ENCODE measurements around the gene COPG1. TPM values are rescaled to one million over a fixed set of nuclear protein-coding genes. Genes with fewer than 3 reads are reported as not detected.

Gene COPG1
- total and polyA plus RNA-seq, 2 of the 4 experiments (the other 2 are of a cell fraction), result 203 to 446 TPM

GRCh38 chr3:129207479-129207878 is 41.9 kb upstream of the COPG1 start:
- Histone ChIP-seq H3K4me2 (ENCODE audit: low read depth, low read length) (peak overlapping the region; percentile 52), H4K91ac (ENCODE audit: insufficient read depth, low read depth, low read length) (no peak overlapping the region), H3K79me1 (ENCODE audit: low read depth in 1 of 2, low read length in 2 of 2) (no peaks in the 10 kb centered on the region), H4K8ac (ENCODE audit: low read depth in 2 of 2, low read length in 2 of 2) (peak overlapping the region in 1 of 2 experiments; percentile 6; a peak in 1 of 4 replicates), H3K9ac (ENCODE audit: low read depth, low read length) (no peak overlapping the region; the same call in 1 of the 2 replicates), H3K4me1 (ENCODE audit: control insufficient read depth, insufficient read depth, low read length) (peaks cover 8% of the 10 kb centered on the region), H3K56ac (ENCODE audit: extremely low read depth, insufficient read depth, low read length) (no peak overlapping the region), H4K5ac (ENCODE audit: low read depth, low read length) (0 out of 2 replicates have a peak overlapping the region, but pooled peaks have one; percentile 9), H3K27ac (ENCODE audit: insufficient read depth, low read length) (peak overlapping the region; percentile 75; the same call in 1 of the 2 replicates), H3K18ac (ENCODE audit: low read depth, low read length) (peak overlapping the region; percentile 37; the same call in 1 of the 2 replicates), H2AFZ (replicated peaks; ENCODE audit: low read length, poor library complexity) (peak overlapping the region; percentile 81), H2BK20ac (ENCODE audit: low read depth, low read length) (0 out of 2 replicates have a peak overlapping the region, but pooled peaks have one; percentile 52), H3K4me3 (ENCODE audit: insufficient read depth, low read depth, low read length) (no peak overlapping the region), H3K9me1 (ENCODE audit: insufficient read depth, low read length) (peaks cover 7% of the 10 kb centered on the region; the same call in 1 of the 2 replicates), H3K4ac (ENCODE audit: low read depth, low read length) (peak overlapping the region; percentile 45; the same call in 1 of the 2 replicates), H2BK120ac (ENCODE audit: low read depth, low read length) (peak overlapping the region; percentile 59), H2BK5ac (ENCODE audit: low read depth, low read length, poor library complexity, severe bottlenecking) (peak overlapping the region; percentile 57), H2AK5ac (ENCODE audit: low read depth, low read length) (no peak overlapping the region), H2BK15ac (ENCODE audit: low read depth, low read length) (no peak overlapping the region; the same call in 2 of the 3 replicates), H3K9me3 (ENCODE audit: control insufficient read depth, insufficient read depth, low read length) (no peaks in the 10 kb centered on the region), H4K20me1 (ENCODE audit: insufficient read depth, low read length) (no peaks in the 10 kb centered on the region), H3K36me3 (ENCODE audit: control insufficient read depth, insufficient read depth, low read length) (no peaks in the 10 kb centered on the region), H3K14ac (replicated peaks; ENCODE audit: low read depth, low read length) (0 out of 2 replicates have a peak overlapping the region, but pooled peaks have one; percentile 40), H3K27me3 (ENCODE audit: control insufficient read depth, insufficient read depth, low read length) (no peaks in the 10 kb centered on the region), H2AK9ac (replicated peaks; ENCODE audit: low read depth, low read length, poor library complexity) (no peak overlapping the region), H3K23ac (ENCODE audit: low read depth, low read length) (no peak overlapping the region)
- POLR2A ChIA-PET (ENCODE audit: unreplicated experiment), result no interaction called here
- no TSS peak for BruUV-seq (replicated peaks)
- no CpG with 5 or more reads among the region's 4 CpGs for WGBS, 2 experiments (ENCODE audit: extremely low coverage in 2 of 2, insufficient read length in 1 of 2)
- intact Hi-C loops (cut with micrococcal nuclease), result no loop called here
- DNase-seq, result no peak
- ATAC-seq (ENCODE audit: low read depth), result peak; percentile 52
- in situ Hi-C loops (cut with MboI; ENCODE audit: low sequenced_read_pairs), result no loop called here
- dilution Hi-C loops (cut with HindIII; ENCODE audit: low sequenced_read_pairs, unreplicated experiment), result no loop called here
- no peak for TF ChIP-seq USF2 (IDR thresholded peaks at IDR 0.05; ENCODE audit: low read depth, low read length)
- no peak for TF ChIP-seq BHLHE40 (IDR thresholded peaks at IDR 0.05; ENCODE audit: low read depth, low read length)
- no peak for TF ChIP-seq MAFK (IDR thresholded peaks at IDR 0.05; ENCODE audit: low read depth, low read length)
- TF ChIP-seq FOS (IDR thresholded peaks at IDR 0.05; ENCODE audit: low read depth, low read length), result no peak
- CTCF ChIA-PET, result no interaction called here

Measured in IMR-90 (cell line).